CD14-positive monocyte (primary cell): Measurements from ENCODE around the gene CEMP1. TPM values are rescaled to one million over a fixed set of nuclear protein-coding genes. Genes with fewer than 3 reads are reported as not detected.
"Not testable (repeated sequence)": the region's sequence is repeated elsewhere in the genome, so short reads cannot be mapped to it uniquely, and the experiment has no call there.

Experiments
- DNase-seq, 3 donors: peaks; one replicate each; pipeline ENCODE4 v3.0.0-alpha.2; 2011 to 2022
- H2AFZ ChIP-seq: 2 replicates; pipeline ENCODE4 v1.6.0; 2012; ENCODE audit warnings: mild to moderate bottlenecking, low read depth, low read length, inconsistent platforms; ENCODE audit not compliant: insufficient read depth, poor library complexity, severe bottlenecking
- H3K27ac ChIP-seq, 2 donors: 1 replicate in 1 of 2; 2 replicates in 1 of 2; pipeline ENCODE4 v1.5.1; 2012 to 2013; ENCODE audit warnings: low read length in 2 of 2, control low read depth in 1 of 2, inconsistent platforms in 1 of 2, low read depth in 1 of 2, mild to moderate bottlenecking in 1 of 2
- H3K27me3 ChIP-seq, 2 donors: one replicate each; pipeline versions ENCODE4 v1.6.0 to v1.6.1; 2011 to 2013; ENCODE audit warnings: low read length in 2 of 2; ENCODE audit not compliant: control insufficient read depth in 2 of 2, insufficient read depth in 2 of 2
- H3K36me3 ChIP-seq, 2 donors: replicated peaks in 1 of 2; 1 replicate in 1 of 2; 2 replicates in 1 of 2; pipeline versions ENCODE4 v1.5.1 to v1.6.1; 2012 to 2013; ENCODE audit warnings: low read length in 2 of 2, control low read depth in 1 of 2, inconsistent platforms in 1 of 2, mild to moderate bottlenecking in 1 of 2; ENCODE audit not compliant: insufficient read depth in 2 of 2, control insufficient read depth in 1 of 2
- H3K4me1 ChIP-seq, 2 donors: 1 replicate in 1 of 2; 2 replicates in 1 of 2; pipeline versions ENCODE4 v1.5.1 to v1.6.1; 2012 to 2013; ENCODE audit warnings: low read length in 2 of 2, control low read depth in 1 of 2, inconsistent platforms in 1 of 2, mild to moderate bottlenecking in 1 of 2, moderate library complexity in 1 of 2; ENCODE audit not compliant: insufficient read depth in 2 of 2, control insufficient read depth in 1 of 2
- H3K4me2 ChIP-seq: replicated peaks from 2 replicates; pipeline ENCODE3; 2012; ENCODE audit warnings: low read length, moderate library complexity, mild to moderate bottlenecking; ENCODE audit not compliant: poor library complexity, severe bottlenecking; ENCODE audit errors: extremely low read depth
- H3K4me3 ChIP-seq, 3 experiments: fragments of 200-600 bp in 1 of 3; sonication (generic) in 1 of 3; replicated peaks in 1 of 3; 1 replicate in 2 of 3; 2 replicates in 1 of 3; pipeline ENCODE4 v1.5.1; 2011 to 2013; ENCODE audit warnings: low read length in 3 of 3, mild to moderate bottlenecking in 3 of 3, control low read depth in 2 of 3, low read depth in 2 of 3, inconsistent platforms in 1 of 3, moderate library complexity in 1 of 3
- H3K79me2 ChIP-seq: 2 replicates; pipeline ENCODE4 v1.6.0; 2012; ENCODE audit warnings: mild to moderate bottlenecking, control low read depth, inconsistent platforms, low read length, moderate library complexity; ENCODE audit not compliant: insufficient read depth
- H3K9ac ChIP-seq: 2 replicates; pipeline ENCODE4 v1.6.0; 2017; ENCODE audit warnings: low read length, mild to moderate bottlenecking; ENCODE audit not compliant: insufficient read depth, poor library complexity, severe bottlenecking
- H3K9me3 ChIP-seq, 2 donors: replicated peaks in 1 of 2; 1 replicate in 1 of 2; 2 replicates in 1 of 2; pipeline versions ENCODE4 v1.5.1 to v1.6.1; 2012 to 2013; ENCODE audit warnings: low read length in 2 of 2, control low read depth in 1 of 2; ENCODE audit not compliant: control insufficient read depth in 1 of 2, insufficient read depth in 1 of 2
- H4K20me1 ChIP-seq: 2 replicates; pipeline ENCODE4 v1.6.0; 2012; ENCODE audit warnings: mild to moderate bottlenecking, low read length, control low read depth, moderate library complexity; ENCODE audit not compliant: insufficient read depth
- H3K27ac Mint-ChIP-seq, 7 donors: one replicate each; pipeline ENCODE4 v1.8.0; 2020; ENCODE audit warnings: mild to moderate bottlenecking in 7 of 7, mixed read lengths in 7 of 7, moderate library complexity in 6 of 7, inconsistent platforms in 2 of 7
- H3K27me3 Mint-ChIP-seq, 3 donors: one replicate each; pipeline ENCODE4 v1.8.0; 2021 to 2022; ENCODE audit warnings: low read depth in 3 of 3, mild to moderate bottlenecking in 3 of 3, mixed read lengths in 3 of 3, moderate library complexity in 3 of 3, inconsistent platforms in 1 of 3
- H3K36me3 Mint-ChIP-seq, 2 donors: one replicate each; pipeline ENCODE4 v1.8.0; 2020; ENCODE audit warnings: mixed read lengths in 2 of 2, inconsistent platforms in 1 of 2, mild to moderate bottlenecking in 1 of 2
- H3K4me1 Mint-ChIP-seq: one replicate; pipeline ENCODE4 v1.8.0; 2020; ENCODE audit warnings: mild to moderate bottlenecking, mixed read lengths
- H3K4me3 Mint-ChIP-seq, 2 donors: one replicate each; pipeline ENCODE4 v1.8.0; 2020; ENCODE audit warnings: mild to moderate bottlenecking in 2 of 2, mixed read lengths in 2 of 2, moderate library complexity in 1 of 2
- H3K9me3 Mint-ChIP-seq, 7 donors: one replicate each; pipeline ENCODE4 v1.8.0; 2020 to 2022; ENCODE audit warnings: mixed read lengths in 7 of 7, mild to moderate bottlenecking in 6 of 7, moderate library complexity in 6 of 7, inconsistent platforms in 2 of 7
- WGBS: methylation state at CpG from one replicate; pipeline ENCODE4 v1.1.5; 2013; ENCODE audit warnings: missing lambda C conversion rate; ENCODE audit not compliant: insufficient coverage; 5-methylcytosine and 5-hydroxymethylcytosine counted together
- intact Hi-C, 2 donors: fragments of 100-400 bp; cut with micrococcal nuclease; formaldehyde crosslinking; loops; one replicate each; pipeline versions ENCODE4 v1.15.0 to v1.15.1; 2023
- polyA plus RNA-seq, 3 donors: library from polyadenylated mRNA; depleted of rRNA in 1 of 3; unstranded in 2 of 3; stranded (reverse) in 1 of 3; fragments of 300-500 nt in 2 of 3; fragments of >200 nt in 1 of 3; fragmentation: Illumina TruSeq in 2 of 3; gene quantifications; 1 replicate in 2 of 3; 2 replicates in 1 of 3; pipeline ENCODE4 v1.2.3, GENCODE V29; 2012 to 2021

CEMP1 gene
- polyA plus RNA-seq, 3 donors = 0.12 to 0.56 TPM; not detected in 1

DNA sequence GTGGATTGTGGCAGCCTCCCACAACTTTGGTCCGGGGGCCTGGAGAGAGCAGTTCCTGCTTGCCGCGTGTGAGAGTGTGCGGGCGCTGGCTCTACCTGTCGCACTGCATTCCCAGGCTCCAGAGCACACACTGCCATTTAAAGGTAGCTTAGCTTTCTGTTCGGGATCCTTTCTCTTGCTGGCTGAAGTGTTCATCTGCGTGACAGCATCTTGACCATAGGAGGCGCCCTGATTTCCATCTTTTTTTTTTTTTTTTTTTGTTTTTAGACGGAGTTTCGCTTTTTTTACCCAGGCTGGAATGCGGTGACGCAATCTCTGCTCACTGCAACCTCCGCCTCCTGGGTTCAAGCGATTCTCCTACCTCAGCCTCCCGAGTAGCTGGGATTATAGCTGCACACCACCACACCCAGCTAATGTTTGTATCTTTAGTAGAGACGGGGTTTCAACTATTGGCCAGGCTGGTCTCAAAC, 20.2 kb upstream of the CEMP1 start:
- H2AFZ ChIP-seq, H3K4me3 ChIP-seq, H3K9me3 ChIP-seq, H3K36me3 Mint-ChIP-seq, H3K4me1 Mint-ChIP-seq, DNase-seq, H3K4me3 Mint-ChIP-seq, intact Hi-C loops, H3K36me3 ChIP-seq, H3K4me1 ChIP-seq, H3K27ac ChIP-seq, H3K27me3 Mint-ChIP-seq, H3K9ac ChIP-seq, H3K27me3 ChIP-seq, H3K4me2 ChIP-seq, H3K9me3 Mint-ChIP-seq: not testable (repeated sequence)
- Histone ChIP-seq H4K20me1 (peaks cover 11% of the 10 kb centered on the region), H3K79me2 (peaks cover 14% of the 10 kb centered on the region)
- H3K27ac Mint-ChIP-seq = peak overlapping the region in 2 of 7 donors; percentile 20 to 67
- WGBS = 75% methylated on average over 2 of the region's 17 CpGs

DNA sequence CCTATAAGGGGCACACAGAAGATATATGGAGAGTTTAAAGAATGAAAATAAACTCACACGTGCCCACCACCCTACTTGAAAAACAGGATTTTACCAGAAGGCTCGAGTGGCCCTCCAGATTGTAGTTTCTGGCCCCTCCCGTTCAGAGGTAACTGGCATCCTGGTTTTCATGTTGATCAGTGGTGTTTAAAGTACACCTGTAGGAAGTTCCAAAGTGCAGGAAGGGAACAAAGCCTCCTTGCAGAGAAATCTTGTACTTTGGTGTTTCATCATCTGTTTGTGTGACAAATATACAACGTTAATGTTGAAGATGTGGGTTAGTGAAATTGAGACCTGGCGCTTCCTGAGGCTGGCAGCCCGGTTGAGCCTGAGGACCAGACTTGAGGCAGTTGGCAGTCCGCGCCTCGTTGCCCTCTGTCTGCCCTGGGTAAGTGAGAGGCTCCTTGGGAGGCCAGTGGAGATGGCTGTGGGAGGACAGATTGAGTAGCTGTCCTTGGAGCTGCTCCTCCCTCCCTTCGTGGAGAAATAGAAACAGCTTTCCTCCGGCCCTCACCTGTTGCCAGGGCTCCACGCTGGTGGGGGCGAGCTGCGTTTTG, 19.2 kb upstream of the CEMP1 start:
- H3K27me3 ChIP-seq, intact Hi-C loops, DNase-seq, H3K27ac ChIP-seq, H3K36me3 ChIP-seq, H3K27ac Mint-ChIP-seq, H3K4me1 Mint-ChIP-seq, H3K4me3 ChIP-seq, H3K9me3 ChIP-seq, H3K4me1 ChIP-seq, H3K9ac ChIP-seq, H3K4me2 ChIP-seq, H3K9me3 Mint-ChIP-seq, H3K27me3 Mint-ChIP-seq, H2AFZ ChIP-seq, H3K4me3 Mint-ChIP-seq, H3K36me3 Mint-ChIP-seq: not testable (repeated sequence)
- Histone ChIP-seq H3K79me2 (peaks cover 25% of the 10 kb centered on the region), H4K20me1 (peaks cover 22% of the 10 kb centered on the region)
- no CpG with 5 or more reads among the region's 14 CpGs for WGBS

DNA sequence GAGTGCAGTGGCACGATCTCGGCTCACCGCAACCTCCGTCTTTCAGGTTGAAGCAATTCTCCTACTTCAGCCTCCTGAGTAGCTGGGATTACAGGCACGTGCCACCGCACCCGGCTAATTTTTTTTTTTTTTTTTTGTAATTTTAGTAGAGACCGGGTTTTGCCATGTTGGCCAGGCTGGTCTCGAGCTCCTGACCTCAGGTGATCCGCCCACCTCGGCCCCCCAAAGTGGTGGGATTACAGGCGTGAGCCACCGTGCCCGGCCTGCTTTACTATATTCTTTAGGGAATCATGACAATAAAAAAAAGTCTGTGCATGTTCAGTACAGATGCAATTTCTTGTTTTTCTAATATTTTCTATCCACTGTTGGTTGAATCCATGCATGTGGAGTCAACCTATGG, 12.6 kb upstream of the CEMP1 start:
- H3K4me3 Mint-ChIP-seq, DNase-seq, H3K9me3 Mint-ChIP-seq, H3K9ac ChIP-seq, H3K27ac ChIP-seq, H3K4me2 ChIP-seq, H3K9me3 ChIP-seq, H3K27me3 ChIP-seq, intact Hi-C loops, H3K27me3 Mint-ChIP-seq, H2AFZ ChIP-seq, H3K4me3 ChIP-seq, H3K36me3 ChIP-seq: not testable (repeated sequence)
- 100% methylated on average over 4 of the region's 14 CpGs for WGBS
- Histone ChIP-seq H3K4me1 (peaks cover 28% of the 10 kb centered on the region in 2 donors), H4K20me1 (peaks cover 71% of the 10 kb centered on the region), H3K79me2 (peaks cover 71% of the 10 kb centered on the region)
- peak overlapping the region in 1 of 7 donors; percentile 46 for H3K27ac Mint-ChIP-seq
- H3K4me1 Mint-ChIP-seq = peaks cover 28% of the 10 kb centered on the region
- H3K36me3 Mint-ChIP-seq = peaks cover 19 to 39% of the 10 kb centered on the region in 2 donors

DNA sequence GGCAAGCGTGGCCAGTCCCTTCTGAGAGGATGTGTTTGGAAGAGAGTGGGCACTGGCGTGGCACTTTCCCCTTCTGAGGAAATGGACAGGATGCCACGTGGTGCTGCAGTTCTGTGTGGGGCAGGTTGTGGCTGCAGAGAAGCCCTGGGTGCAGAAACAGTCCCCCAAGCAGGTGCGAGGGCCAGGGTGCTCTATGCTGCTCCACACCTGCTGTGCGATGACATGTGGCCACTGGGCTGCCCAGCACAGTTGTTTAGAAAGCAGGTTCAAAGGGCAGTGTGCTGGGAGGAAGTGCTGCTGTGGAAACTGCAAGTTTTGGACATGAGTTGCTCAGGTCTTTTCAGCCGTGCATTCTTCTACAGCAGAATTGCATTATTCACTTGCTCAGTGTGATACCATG, 10.2 kb upstream of the CEMP1 start:
- not testable (repeated sequence) for H3K4me2 ChIP-seq, H3K9ac ChIP-seq, H3K27me3 Mint-ChIP-seq, H3K4me3 ChIP-seq, H3K4me3 Mint-ChIP-seq, DNase-seq, H2AFZ ChIP-seq, H3K36me3 ChIP-seq, H3K27me3 ChIP-seq, H3K9me3 ChIP-seq, H3K9me3 Mint-ChIP-seq
- peaks cover 71% of the 10 kb centered on the region for H3K79me2 ChIP-seq
- peaks cover 72% of the 10 kb centered on the region for H4K20me1 ChIP-seq
- WGBS = no CpG with 5 or more reads among the region's 6 CpGs
- intact Hi-C loops = loop anchor here in 1 of 2 donors (2.0 kb wide), 1 partner anchor 23 kb away; no protein-coding TSS in a partner anchor
- Mint-ChIP-seq H3K27ac (peak overlapping the region; percentile 80 to 95 (median 90)), H3K36me3 (peaks cover 22 to 37% of the 10 kb centered on the region in 2 donors), H3K4me1 (peaks cover 40% of the 10 kb centered on the region)
- peak overlapping the region; percentile 32 to 79 for H3K27ac ChIP-seq
- peaks cover 42 to 43% of the 10 kb centered on the region in 2 donors for H3K4me1 ChIP-seq
